HepG2 (cell line): ENCODE results near the gene FBXO24. TPM values are rescaled to one million over a fixed set of nuclear protein-coding genes. Genes with fewer than 3 reads are reported as not detected.

ENCODE experiments used
- ARNT2 ChIP-seq: sonication (generic); formaldehyde crosslinking; IDR thresholded peaks from 2 replicates; pipeline ENCODE4 v1.8.0; 2022; ENCODE audit warnings: mild to moderate bottlenecking, low read depth, missing genetic modification reagents, moderate library complexity
- ATAD3A ChIP-seq: sonication (generic); formaldehyde crosslinking; IDR thresholded peaks from 2 replicates; pipeline ENCODE4 v1.4.0; 2020; ENCODE audit warnings: missing genetic modification reagents
- ATF7 ChIP-seq, 2 experiments: fragments of 450-650 bp in 1 of 2; sonication (generic) in 1 of 2; formaldehyde crosslinking in 1 of 2; IDR thresholded peaks; 2 replicates each; pipeline versions ENCODE4 v1.4.0 to v1.6.1; 2016 to 2020; ENCODE audit warnings: antibody characterized with exemption in 1 of 2, mild to moderate bottlenecking in 1 of 2, missing genetic modification reagents in 1 of 2
- CBFB ChIP-seq: sonication (generic); formaldehyde crosslinking; IDR thresholded peaks from 2 replicates; pipeline ENCODE4 v1.4.0; 2020; ENCODE audit warnings: missing genetic modification reagents
- CENPX ChIP-seq: sonication (generic); formaldehyde crosslinking; IDR thresholded peaks from 2 replicates; pipeline ENCODE4 v1.9.0; 2021; ENCODE audit warnings: mild to moderate bottlenecking, missing genetic modification reagents, moderate library complexity
- ELF3 ChIP-seq: IDR thresholded peaks from 2 replicates; pipeline ENCODE4 v1.6.1; 2016; ENCODE audit warnings: missing genetic modification reagents, missing compliant biosample characterization
- LCORL ChIP-seq, 2 experiments: fragments of 450-650 bp in 1 of 2; sonication (generic) in 1 of 2; formaldehyde crosslinking in 1 of 2; IDR thresholded peaks; 2 replicates each; pipeline versions ENCODE4 v1.5.0 to v1.6.1; 2017 to 2020; ENCODE audit warnings: antibody characterized with exemption in 1 of 2, missing genetic modification reagents in 1 of 2
- MTA1 ChIP-seq: sonication (generic); formaldehyde crosslinking; IDR thresholded peaks from 2 replicates; pipeline ENCODE4 v1.4.0; 2020; ENCODE audit warnings: missing genetic modification reagents, mild to moderate bottlenecking, borderline replicate concordance
- NCOA2 ChIP-seq: sonication (generic); formaldehyde crosslinking; IDR thresholded peaks from 2 replicates; pipeline ENCODE4 v1.8.0; 2022; ENCODE audit warnings: inconsistent platforms
- NFYC ChIP-seq: IDR thresholded peaks from 2 replicates; pipeline ENCODE4 v1.6.1; 2016; ENCODE audit warnings: missing genetic modification reagents, missing compliant biosample characterization
- PPARG ChIP-seq: conservative IDR thresholded peaks from 2 replicates; pipeline ENCODE4 v1.6.1; 2016; ENCODE audit warnings: missing biosample characterization, missing genetic modification reagents
- RARG ChIP-seq: sonication (generic); formaldehyde crosslinking; IDR thresholded peaks from 2 replicates; pipeline ENCODE4 v1.4.0; 2020; ENCODE audit warnings: low read depth, mild to moderate bottlenecking, missing genetic modification reagents
- TCF7 ChIP-seq: sonication (generic); IDR thresholded peaks from 2 replicates; pipeline ENCODE4 v1.6.1; 2016; ENCODE audit warnings: antibody characterized with exemption, low read depth
- ZBTB1 ChIP-seq: sonication (generic); formaldehyde crosslinking; IDR thresholded peaks from 2 replicates; pipeline ENCODE4 v1.4.0; 2020; ENCODE audit warnings: missing genetic modification reagents, borderline replicate concordance
- ZBTB10 ChIP-seq: sonication (generic); formaldehyde crosslinking; IDR thresholded peaks from 2 replicates; pipeline ENCODE4 v1.4.0; 2020; ENCODE audit warnings: missing genetic modification reagents, borderline replicate concordance
- ZFP36L1 ChIP-seq: sonication (generic); formaldehyde crosslinking; IDR thresholded peaks from 2 replicates; pipeline ENCODE4 v1.8.0; 2022; ENCODE audit warnings: mild to moderate bottlenecking, missing genetic modification reagents, moderate library complexity
- ZFP90 ChIP-seq: sonication (generic); formaldehyde crosslinking; IDR thresholded peaks from 2 replicates; pipeline ENCODE4 v1.8.0; 2022; ENCODE audit warnings: missing genetic modification reagents, mild to moderate bottlenecking, inconsistent platforms, borderline replicate concordance
- ZNF121 ChIP-seq: sonication (generic); formaldehyde crosslinking; IDR thresholded peaks from 2 replicates; pipeline ENCODE4 v1.5.0; 2020; ENCODE audit warnings: mild to moderate bottlenecking, missing genetic modification reagents
- ZNF160 ChIP-seq: sonication (generic); formaldehyde crosslinking; IDR thresholded peaks from 2 replicates; pipeline ENCODE4 v1.8.0; 2022; ENCODE audit warnings: mild to moderate bottlenecking, inconsistent platforms, missing genetic modification reagents
- ZNF20 ChIP-seq: sonication (generic); formaldehyde crosslinking; IDR thresholded peaks from 2 replicates; pipeline ENCODE4 v1.4.0; 2020; ENCODE audit warnings: mild to moderate bottlenecking, moderate library complexity, missing genetic modification reagents
- ZNF44 ChIP-seq: sonication (generic); formaldehyde crosslinking; IDR thresholded peaks from 2 replicates; pipeline ENCODE4 v1.5.1; 2020; ENCODE audit warnings: mild to moderate bottlenecking, missing genetic modification reagents
- ZNF616 ChIP-seq: sonication (generic); formaldehyde crosslinking; IDR thresholded peaks from 2 replicates; pipeline ENCODE4 v1.5.0; 2020; ENCODE audit warnings: low read depth, mild to moderate bottlenecking, missing genetic modification reagents
- ZNF674 ChIP-seq: sonication (generic); formaldehyde crosslinking; IDR thresholded peaks from 2 replicates; pipeline ENCODE4 v1.5.0; 2020; ENCODE audit warnings: low read depth, mild to moderate bottlenecking, missing genetic modification reagents
- ZNF704 ChIP-seq: sonication (generic); formaldehyde crosslinking; IDR thresholded peaks from 2 replicates; pipeline ENCODE4 v1.8.1; 2023; ENCODE audit warnings: mild to moderate bottlenecking, inconsistent platforms, moderate library complexity, missing genetic modification reagents, borderline replicate concordance
- ZNF790 ChIP-seq: sonication (generic); formaldehyde crosslinking; IDR thresholded peaks from 2 replicates; pipeline ENCODE4 v1.8.0; 2022; ENCODE audit warnings: missing genetic modification reagents, mild to moderate bottlenecking, borderline replicate concordance
- ZNF792 ChIP-seq: IDR thresholded peaks from 2 replicates; pipeline ENCODE4 v1.6.1; 2016
- polyA plus RNA-seq, 8 experiments: library from polyadenylated mRNA; depleted of rRNA in 3 of 8; stranded (reverse) in 7 of 8; unstranded in 1 of 8; fragments of >200 nt; fragmentation: Illumina TruSeq in 4 of 8; extraction: Trizol in 4 of 8; gene quantifications; 2 replicates each; pipeline versions ENCODE4 v1.2.1 to v1.2.3, GENCODE V29; 2011 to 2016; ENCODE audit warnings: low read depth in 4 of 8, missing spikeins in 1 of 8, mixed read lengths in 1 of 8; ENCODE audit not compliant: insufficient read depth in 1 of 8
- total RNA-seq, 5 experiments: library from RNA; depleted of rRNA; stranded (reverse); fragments of >200 nt; fragmentation: Illumina TruSeq; extraction: Trizol; gene quantifications; 2 replicates each; pipeline ENCODE4 v1.2.3, GENCODE V29; 2016; ENCODE audit warnings: low read depth in 1 of 5
- TF ChIP-seq, protein P1 (sequence below): IDR thresholded peaks from 2 replicates; pipeline ENCODE4 v1.6.1; 2016; ENCODE audit warnings: low read depth, control low read depth

FBXO24 gene
- total and polyA plus RNA-seq, 2 of the 13 experiments (the other 11 are each of a cell fraction or from before 2014, with no cell fraction given): 0.20 to 0.55 TPM

DNA sequence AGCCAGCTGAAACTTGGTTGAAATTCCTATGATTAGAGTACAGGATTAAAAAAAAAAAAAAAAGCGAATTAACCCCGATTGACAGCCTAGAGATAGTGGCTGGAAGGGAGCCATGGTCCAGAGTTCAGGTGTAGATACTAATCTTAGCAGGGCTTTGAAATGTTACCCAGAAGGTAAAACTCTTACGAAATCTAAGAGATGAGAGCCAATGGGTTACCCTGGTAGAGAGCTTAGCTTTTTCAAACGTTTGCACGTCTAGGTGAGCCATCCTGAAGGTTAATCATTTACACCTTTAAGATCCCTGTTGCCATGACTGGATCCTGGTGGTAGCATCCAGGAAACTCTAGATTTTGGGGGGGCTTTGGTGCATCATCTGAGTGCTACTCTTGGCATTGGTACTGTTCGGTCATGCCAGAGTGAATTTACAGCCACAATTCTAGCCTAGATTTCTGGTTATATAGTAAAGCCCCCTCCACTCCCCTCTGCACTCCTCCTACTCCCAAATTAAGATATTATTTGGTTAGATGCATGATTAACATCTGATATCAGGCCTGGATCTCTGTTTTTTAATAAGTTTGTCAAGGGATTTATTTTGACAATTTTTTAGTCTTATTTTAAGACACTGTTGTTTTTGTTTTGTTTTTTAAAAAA lies 45.9 kb upstream of the FBXO24 start (continued):
- TF ChIP-seq ATAD3A (CRISPR knock-in tag) (no peak), ZNF20 (no peak), NCOA2 (CRISPR knock-in tag) (peak; percentile 84), ZNF792 (CRISPR knock-in tag) (0 out of 2 replicates have a peak, but pooled peaks have one; percentile 60), TCF7 (peak; percentile 87), LCORL (IDR thresholded peaks at IDR 0.05) (no peak), LCORL (CRISPR knock-in tag; IDR thresholded peaks at IDR 0.05) (peak; percentile 66; the same call in 1 of the 2 replicates), ZNF44 (CRISPR knock-in tag) (no peak), ZFP90 (no peak), ZNF790 (no peak), ZNF704 (no peak), CBFB (CRISPR knock-in tag) (no peak; the same call in 1 of the 2 replicates), ZBTB1 (no peak), ZNF121 (no peak), ELF3 (CRISPR knock-in tag) (peak; percentile 81), ZBTB10 (CRISPR knock-in tag) (peak; percentile 77; the same call in 1 of the 2 replicates), ARNT2 (CRISPR knock-in tag) (no peak), NFYC (CRISPR knock-in tag) (peak; percentile 67), ATF7 (IDR thresholded peaks at IDR 0.05) (no peak), ATF7 (CRISPR knock-in tag; IDR thresholded peaks at IDR 0.05) (no peak), RARG (no peak), ZNF160 (CRISPR knock-in tag) (no peak), ZFP36L1 (peak; percentile 19; the same call in 1 of the 2 replicates), CENPX (CRISPR knock-in tag) (no peak), PPARG (peak; percentile 61; the same call in 1 of the 2 replicates), ZNF674 (CRISPR knock-in tag) (no peak), MTA1 (CRISPR knock-in tag) (no peak), ZNF616 (CRISPR knock-in tag) (no peak)
- TF ChIP-seq, protein P1, sequence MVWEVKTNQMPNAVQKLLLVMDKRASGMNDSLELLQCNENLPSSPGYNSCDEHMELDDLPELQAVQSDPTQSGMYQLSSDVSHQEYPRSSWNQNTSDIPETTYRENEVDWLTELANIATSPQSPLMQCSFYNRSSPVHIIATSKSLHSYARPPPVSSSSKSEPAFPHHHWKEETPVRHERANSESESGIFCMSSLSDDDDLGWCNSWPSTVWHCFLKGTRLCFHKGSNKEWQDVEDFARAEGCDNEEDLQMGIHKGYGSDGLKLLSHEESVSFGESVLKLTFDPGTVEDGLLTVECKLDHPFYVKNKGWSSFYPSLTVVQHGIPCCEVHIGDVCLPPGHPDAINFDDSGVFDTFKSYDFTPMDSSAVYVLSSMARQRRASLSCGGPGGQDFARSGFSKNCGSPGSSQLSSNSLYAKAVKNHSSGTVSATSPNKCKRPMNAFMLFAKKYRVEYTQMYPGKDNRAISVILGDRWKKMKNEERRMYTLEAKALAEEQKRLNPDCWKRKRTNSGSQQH (CRISPR knock-in tag): no peak
